ENCODE results near the gene OR6C75.
"Not testable (repeated sequence)": the region's sequence is repeated elsewhere in the genome, so short reads cannot be mapped to it uniquely, and the experiment has no call there.

OR6C75 gene

GRCh38 chr12:55414889-55415288, 52.1 kb downstream of the OR6C75 start:
- not testable (repeated sequence) for DNase-seq (ENCODE audit: low read depth); H3K4me3 ChIP-seq (ENCODE audit: control insufficient read depth, low read depth, low read length)

GRCh38 chr12:55416961-55417360, 54.2 kb downstream of the OR6C75 start:
- no peak overlapping the region for H3K4me3 ChIP-seq (ENCODE audit: control insufficient read depth, low read depth, low read length)
- DNase-seq (ENCODE audit: low read depth), result no peak
- TF ChIP-seq CTCF (IDR thresholded peaks at IDR 0.05; ENCODE audit: control insufficient read depth, insufficient read depth, low read depth, low read length, missing control alignments), result no peak

All from AG09309 (cell line).